Breast epithelium (tissue), 4 donors: ENCODE measurements around the gene DEDD2. TPM values are rescaled to one million over a fixed set of nuclear protein-coding genes. Genes with fewer than 3 reads are reported as not detected.
A peak's percentile ranks its signal among the peaks of the same experiment; 100 is the strongest.

ENCODE experiments used
- DNase-seq, 2 donors: peaks; one replicate each; pipeline ENCODE4 v3.0.0-alpha.2; 2019; ENCODE audit warnings: low spot score in 2 of 2
- H3K27ac ChIP-seq, 2 donors: fragments of 200-600 bp; sonication (generic) in 1 of 2; one replicate each; pipeline ENCODE4 v1.5.1; 2016 to 2019; ENCODE audit warnings: mild to moderate bottlenecking in 1 of 2
- H3K27me3 ChIP-seq, 2 donors: fragments of 200-600 bp; sonication (generic) in 1 of 2; one replicate each; pipeline versions ENCODE4 v1.5.1 to v1.6.0; 2017 to 2019; ENCODE audit warnings: control low read depth in 1 of 2, mild to moderate bottlenecking in 1 of 2
- H3K36me3 ChIP-seq: fragments of 200-600 bp; one replicate; pipeline ENCODE4 v1.5.1; 2019
- H3K4me1 ChIP-seq, 2 donors: fragments of 200-600 bp; sonication (generic); one replicate each; pipeline ENCODE4 v1.5.1; 2016 to 2019; ENCODE audit warnings: control low read depth in 1 of 2
- H3K4me3 ChIP-seq, 3 donors: fragments of 200-600 bp; sonication (generic); 1 replicate in 2 of 3; 2 replicates in 1 of 3; pipeline ENCODE4 v1.5.1; 2016 to 2019; ENCODE audit warnings: mild to moderate bottlenecking in 3 of 3, moderate library complexity in 2 of 3
- H3K9me3 ChIP-seq, 2 donors: fragments of 200-600 bp; sonication (generic) in 1 of 2; one replicate each; pipeline ENCODE4 v1.5.1; 2016 to 2019; ENCODE audit warnings: control low read depth in 1 of 2
- CTCF ChIP-seq, 3 donors: fragments of 450-650 bp; IDR thresholded peaks; one replicate each; pipeline ENCODE4 v1.5.1; 2016 to 2017; ENCODE audit warnings: antibody characterized with exemption in 3 of 3, mild to moderate bottlenecking in 3 of 3, moderate library complexity in 3 of 3
- POLR2A ChIP-seq: fragments of 450-650 bp; IDR thresholded peaks from one replicate; pipeline ENCODE4 v1.6.1; 2016; ENCODE audit warnings: antibody characterized with exemption, mild to moderate bottlenecking, moderate library complexity
- POLR2AphosphoS5 ChIP-seq, 3 donors: sonication (generic); formaldehyde crosslinking; IDR thresholded peaks; one replicate each; pipeline ENCODE4 v1.6.1; 2017; ENCODE audit warnings: antibody characterized with exemption in 3 of 3
- intact Hi-C: fragments of 100-400 bp; cut with DNase I; formaldehyde crosslinking; loops from one replicate; pipeline ENCODE4 v1.15.1; 2023; ENCODE audit warnings: low total_unique reads
- total RNA-seq, 3 donors: library from RNA; depleted of rRNA; stranded (reverse); fragments of >200 nt; gene quantifications; one replicate each; pipeline ENCODE4 v1.1.0, GENCODE V29; 2016

Gene DEDD2
- total RNA-seq, 3 donors from 2014 or later, result 31.4 to 64.0 (median 37.0) TPM

GRCh38 chr19:42251572-42252358 lies 34.3 kb upstream of the DEDD2 start:
- Histone ChIP-seq H3K4me1 (peaks cover 16 to 28% of the 10 kb centered on the region in 2 donors), H3K27me3 (no peaks in the 10 kb centered on the region), H3K36me3 (no peaks in the 10 kb centered on the region), H3K27ac (peak overlapping the region; percentile 100), H3K4me3 (peak overlapping the region; percentile 88 to 99 (median 98)), H3K9me3 (no peaks in the 10 kb centered on the region)
- intact Hi-C loops, result no loop called here
- no peak for TF ChIP-seq POLR2AphosphoS5 (IDR thresholded peaks at IDR 0.05)
- no peak for TF ChIP-seq POLR2A
- no peak for TF ChIP-seq CTCF (IDR thresholded peaks at IDR 0.05)
- peak in 1 of 2 donors; percentile 20 for DNase-seq

GRCh38 chr19:42250666-42251531 lies 33.4 kb upstream of the DEDD2 start:
- peak overlapping the region; percentile 7 to 98 (median 20) for H3K4me3 ChIP-seq
- H3K9me3 ChIP-seq, result no peaks in the 10 kb centered on the region
- intact Hi-C loops, result no loop called here
- H3K4me1 ChIP-seq, result peaks cover 14 to 28% of the 10 kb centered on the region in 2 donors
- peak overlapping the region; percentile 100 for H3K27ac ChIP-seq
- DNase-seq, result peak in 1 of 2 donors; percentile 23
- no peaks in the 10 kb centered on the region for H3K36me3 ChIP-seq
- TF ChIP-seq CTCF (IDR thresholded peaks at IDR 0.05) (no peak), POLR2A (no peak), POLR2AphosphoS5 (IDR thresholded peaks at IDR 0.05) (no peak)
- no peaks in the 10 kb centered on the region for H3K27me3 ChIP-seq

- TF ChIP-seq POLR2AphosphoS5 (IDR thresholded peaks at IDR 0.05) (no peak), POLR2A (no peak), CTCF (IDR thresholded peaks at IDR 0.05) (no peak)
- Histone ChIP-seq H3K36me3 (no peaks in the 10 kb centered on the region), H3K27ac (peak overlapping the region; percentile 100), H3K9me3 (no peaks in the 10 kb centered on the region), H3K4me1 (peaks cover 14 to 28% of the 10 kb centered on the region in 2 donors), H3K27me3 (no peaks in the 10 kb centered on the region), H3K4me3 (peak overlapping the region; percentile 7 to 98 (median 20))
- DNase-seq, result peak in 1 of 2 donors; percentile 22
- intact Hi-C loops, result no loop called here
These were observed 32.7 kb upstream of the DEDD2 start for GRCh38 chr19:42250183-42250665.

- Histone ChIP-seq H3K27ac (peak overlapping the region; percentile 100), H3K9me3 (no peaks in the 10 kb centered on the region), H3K36me3 (no peaks in the 10 kb centered on the region), H3K4me1 (peaks cover 14 to 28% of the 10 kb centered on the region in 2 donors), H3K27me3 (no peaks in the 10 kb centered on the region), H3K4me3 (peak overlapping the region in 1 of 3 donors; percentile 98)
- DNase-seq, result no peak
- TF ChIP-seq POLR2AphosphoS5 (IDR thresholded peaks at IDR 0.05), result no peak
- no peak for TF ChIP-seq CTCF (IDR thresholded peaks at IDR 0.05)
- no peak for TF ChIP-seq POLR2A
- intact Hi-C loops, result no loop called here
These were observed 32.3 kb upstream of the DEDD2 start for GRCh38 chr19:42249769-42250168.
